GM23338 (cell line): ENCODE data around the gene CRYBG1. TPM values are rescaled to one million over a fixed set of nuclear protein-coding genes. Genes with fewer than 3 reads are reported as not detected.

Experiments used
- ATAC-seq: fragments of 200-7000 bp; cut with Tn5 transposase; 3 replicates; pipeline ENCODE4 v1.9.1; 2020
- DNase-seq: peaks from one replicate; pipeline ENCODE4 v3.0.0-alpha.2; 2015; ENCODE audit warnings: low spot score
- H2AFZ ChIP-seq: fragments of 200-600 bp; sonication (generic); 2 replicates; pipeline ENCODE4 v1.8.0; 2016; ENCODE audit warnings: antibody characterized with exemption, mild to moderate bottlenecking, moderate library complexity
- H3F3A ChIP-seq: fragments of 200-600 bp; sonication (generic); replicated peaks from 2 replicates; pipeline ENCODE4 v1.8.0; 2017; ENCODE audit warnings: antibody characterized with exemption, mixed run types, low read depth
- H3K27ac ChIP-seq: fragments of 200-600 bp; sonication (generic); 2 replicates; pipeline ENCODE4 v1.6.1; 2016; ENCODE audit warnings: low read depth
- H3K27me3 ChIP-seq: fragments of 200-600 bp; sonication (generic); 2 replicates; pipeline ENCODE4 v1.8.0; 2016; ENCODE audit warnings: mild to moderate bottlenecking, mixed run types, moderate library complexity; ENCODE audit not compliant: insufficient read depth
- H3K36me3 ChIP-seq: fragments of 200-600 bp; sonication (generic); 2 replicates; pipeline ENCODE4 v1.8.0; 2016; ENCODE audit warnings: mild to moderate bottlenecking; ENCODE audit not compliant: insufficient read depth
- H3K4me1 ChIP-seq: fragments of 200-600 bp; sonication (generic); 2 replicates; pipeline ENCODE4 v1.8.0; 2016; ENCODE audit warnings: mild to moderate bottlenecking, moderate library complexity; ENCODE audit not compliant: insufficient read depth
- H3K4me2 ChIP-seq: fragments of 200-600 bp; sonication (generic); 2 replicates; pipeline ENCODE4 v1.7.1; 2017; ENCODE audit warnings: mixed run types
- H3K4me3 ChIP-seq: fragments of 200-600 bp; sonication (generic); 2 replicates; pipeline ENCODE4 v1.6.1; 2016; ENCODE audit warnings: mixed run types
- H3K79me2 ChIP-seq: fragments of 200-600 bp; sonication (generic); replicated peaks from 2 replicates; pipeline ENCODE4 v1.8.0; 2017; ENCODE audit warnings: mild to moderate bottlenecking; ENCODE audit not compliant: insufficient read depth
- H3K9me2 ChIP-seq: fragments of 200-600 bp; sonication (generic); 2 replicates; pipeline ENCODE4 v1.8.0; 2017; ENCODE audit not compliant: insufficient read depth
- H4K20me1 ChIP-seq: fragments of 200-600 bp; sonication (generic); replicated peaks from 2 replicates; pipeline ENCODE4 v1.8.0; 2017; ENCODE audit warnings: mild to moderate bottlenecking; ENCODE audit not compliant: insufficient read depth
- H3K27ac Mint-ChIP-seq: 2 replicates; pipeline ENCODE4 v1.8.0; 2020; ENCODE audit warnings: inconsistent platforms, mild to moderate bottlenecking, moderate library complexity, mixed read lengths
- H3K27me3 Mint-ChIP-seq: 3 replicates; pipeline ENCODE4 v1.8.0; 2022; ENCODE audit warnings: low read depth, mild to moderate bottlenecking, moderate library complexity, mixed read lengths, inconsistent platforms; ENCODE audit not compliant: insufficient read depth, poor library complexity
- H3K36me3 Mint-ChIP-seq: 3 replicates; pipeline ENCODE4 v1.8.0; 2021; ENCODE audit warnings: low read depth, mild to moderate bottlenecking, inconsistent platforms, moderate library complexity, mixed read lengths
- H3K4me1 Mint-ChIP-seq: 3 replicates; pipeline ENCODE4 v1.8.0; 2020; ENCODE audit warnings: mild to moderate bottlenecking, inconsistent platforms, mixed read lengths
- H3K4me3 Mint-ChIP-seq: 3 replicates; pipeline ENCODE4 v1.8.0; 2021; ENCODE audit warnings: moderate library complexity, mild to moderate bottlenecking, inconsistent platforms, mixed read lengths
- H3K9me3 Mint-ChIP-seq: 3 replicates; pipeline ENCODE4 v1.8.0; 2020; ENCODE audit warnings: moderate library complexity, mild to moderate bottlenecking, inconsistent platforms, mixed read lengths
- CREB1 ChIP-seq: fragments of 250-450 bp; sonication (Bioruptor Pico); IDR thresholded peaks from 2 replicates; pipeline ENCODE4 v1.5.0; 2020; ENCODE audit warnings: low read depth, mild to moderate bottlenecking, moderate library complexity
- ETS1 ChIP-seq: IDR thresholded peaks from 2 replicates; pipeline ENCODE4 v1.6.1; 2016; ENCODE audit warnings: antibody characterized with exemption
- EZH2 ChIP-seq: fragments of 200-600 bp; sonication (generic); IDR thresholded peaks from one replicate; pipeline ENCODE4 v1.8.0; 2017; ENCODE audit warnings: antibody characterized with exemption, mild to moderate bottlenecking, low read depth; ENCODE audit not compliant: unreplicated experiment
- EZH2phosphoT487 ChIP-seq: fragments of 200-600 bp; sonication (generic); IDR thresholded peaks from one replicate; pipeline ENCODE4 v1.8.1; 2018; ENCODE audit warnings: antibody characterized with exemption; ENCODE audit not compliant: unreplicated experiment
- JUNB ChIP-seq: IDR thresholded peaks from one replicate; pipeline ENCODE4 v1.6.1; 2016; ENCODE audit warnings: antibody characterized with exemption; ENCODE audit not compliant: unreplicated experiment
- NANOG ChIP-seq: IDR thresholded peaks from 2 replicates; pipeline ENCODE4 v1.6.1; 2016; ENCODE audit warnings: antibody characterized with exemption, borderline replicate concordance
- POLR2AphosphoS5 ChIP-seq: IDR thresholded peaks from 2 replicates; pipeline ENCODE4 v1.6.1; 2016; ENCODE audit warnings: antibody characterized with exemption, low read depth
- REST ChIP-seq: IDR thresholded peaks from one replicate; pipeline ENCODE4 v1.6.1; 2018; ENCODE audit warnings: antibody characterized with exemption; ENCODE audit not compliant: unreplicated experiment
- STAT1 ChIP-seq: IDR thresholded peaks from one replicate; pipeline ENCODE4 v1.6.1; 2016; ENCODE audit warnings: antibody characterized with exemption; ENCODE audit not compliant: unreplicated experiment
- ZNF114 ChIP-seq: fragments of 250-450 bp; sonication (Bioruptor Pico); IDR thresholded peaks from 2 replicates; pipeline ENCODE4 v1.5.0; 2020; ENCODE audit warnings: mild to moderate bottlenecking, moderate library complexity
- ZNF331 ChIP-seq: fragments of 250-450 bp; sonication (Bioruptor Pico); IDR thresholded peaks from 2 replicates; pipeline ENCODE4 v1.5.0; 2020; ENCODE audit warnings: low read depth, mild to moderate bottlenecking, moderate library complexity
- ZNF462 ChIP-seq: fragments of 250-450 bp; sonication (Bioruptor Pico); IDR thresholded peaks from 2 replicates; pipeline ENCODE4 v1.5.0; 2020; ENCODE audit warnings: mild to moderate bottlenecking, moderate library complexity
- polyA plus RNA-seq: library from polyadenylated mRNA; unstranded; fragments of >200 nt; fragmentation: Nextera tagmentation; extraction: Ambion mirVana; gene quantifications from 2 replicates; pipeline ENCODE4 v1.2.1, GENCODE V29; 2016
- total RNA-seq: library from RNA; depleted of rRNA; stranded (reverse); fragments of >200 nt; shearing (Covaris generic); gene quantifications from 2 replicates; pipeline ENCODE4 v1.2.3, GENCODE V29; 2014

The CRYBG1 gene
- total and polyA plus RNA-seq, 2 experiments from 2014 or later = 3.7 to 17.2 TPM

- TF ChIP-seq REST (no peak), ETS1 (no peak), CREB1 (CRISPR knock-in tag) (no peak), EZH2 (no peak)
These were observed 36.1 kb downstream of the CRYBG1 start (continued) for GRCh38 chr6:106396426-106397220.

GRCh38 chr6:106397431-106397830, 36.9 kb downstream of the CRYBG1 start:
- no peaks in the 10 kb centered on the region for H3K4me1 Mint-ChIP-seq
- no peak overlapping the region for H3K27ac Mint-ChIP-seq
- H3K9me3 Mint-ChIP-seq = 0 out of 3 replicates have a peak, but pooled peaks cover under 1% of the 10 kb centered on the region
- ATAC-seq = no peak
- H3K4me3 Mint-ChIP-seq = no peak overlapping the region
- no peak for DNase-seq
- Histone ChIP-seq H3K4me3 (no peak overlapping the region), H4K20me1 (no peaks in the 10 kb centered on the region), H3K4me1 (no peaks in the 10 kb centered on the region; the same call in 1 of the 2 replicates), H3K36me3 (no peaks in the 10 kb centered on the region), H3K79me2 (no peaks in the 10 kb centered on the region), H3K4me2 (no peak overlapping the region), H3K27ac (no peak overlapping the region), H3K9me2 (no peaks in the 10 kb centered on the region), H3K27me3 (no peaks in the 10 kb centered on the region), H2AFZ (no peak overlapping the region), H3F3A (no peaks in the 10 kb centered on the region)
- H3K27me3 Mint-ChIP-seq = peaks cover 2% of the 10 kb centered on the region
- no peaks in the 10 kb centered on the region for H3K36me3 Mint-ChIP-seq
- TF ChIP-seq ZNF331 (CRISPR knock-in tag) = no peak
- no peak for TF ChIP-seq EZH2phosphoT487
- TF ChIP-seq ETS1 = no peak
- TF ChIP-seq ZNF114 (CRISPR knock-in tag) = no peak
- no peak for TF ChIP-seq NANOG
- no peak for TF ChIP-seq POLR2AphosphoS5
- TF ChIP-seq CREB1 (CRISPR knock-in tag) = no peak
- no peak for TF ChIP-seq ZNF462 (CRISPR knock-in tag)
- TF ChIP-seq STAT1 = no peak
- TF ChIP-seq JUNB = no peak
